OCI-LY1 (cell line): Measurements from ENCODE around the gene MAP1S.

Experiments used
- CTCF ChIP-seq: fragments of 200-600 bp; sonication (generic), shearing (Covaris generic); IDR thresholded peaks from 2 replicates; pipeline ENCODE4 v1.5.1; 2017; ENCODE audit warnings: mild to moderate bottlenecking, antibody characterized with exemption, low read length, moderate library complexity, mixed read lengths
- EZH2 ChIP-seq: fragments of 200-600 bp; sonication (generic), shearing (Covaris generic); IDR thresholded peaks from 2 replicates; pipeline ENCODE4 v1.8.0; 2017; ENCODE audit warnings: borderline replicate concordance, mixed run types, mild to moderate bottlenecking, antibody characterized with exemption, low read length, moderate library complexity, mixed read lengths

- TF ChIP-seq CTCF: no peak
- TF ChIP-seq EZH2: no peak
Observed at GRCh38 chr19:17762505-17763229, 43.4 kb downstream of the MAP1S start.
